ENCODE results near the gene TTPAL. TPM values are rescaled to one million over a fixed set of nuclear protein-coding genes. Genes with fewer than 3 reads are reported as not detected.

TTPAL gene
- total and polyA plus RNA-seq, 9 of the 15 experiments (the other 6 are each of a cell fraction or from before 2014, with no cell fraction given), result 1.1 to 7.0 (median 2.6) TPM

- WGBS (ENCODE audit: insufficient coverage, low coverage, missing lambda C conversion rate), result 65% methylated on average over 7 of the region's 7 CpGs
- TF ChIP-seq NFIC (IDR thresholded peaks at IDR 0.05), result peak; percentile 76
- TF ChIP-seq, protein P1, sequence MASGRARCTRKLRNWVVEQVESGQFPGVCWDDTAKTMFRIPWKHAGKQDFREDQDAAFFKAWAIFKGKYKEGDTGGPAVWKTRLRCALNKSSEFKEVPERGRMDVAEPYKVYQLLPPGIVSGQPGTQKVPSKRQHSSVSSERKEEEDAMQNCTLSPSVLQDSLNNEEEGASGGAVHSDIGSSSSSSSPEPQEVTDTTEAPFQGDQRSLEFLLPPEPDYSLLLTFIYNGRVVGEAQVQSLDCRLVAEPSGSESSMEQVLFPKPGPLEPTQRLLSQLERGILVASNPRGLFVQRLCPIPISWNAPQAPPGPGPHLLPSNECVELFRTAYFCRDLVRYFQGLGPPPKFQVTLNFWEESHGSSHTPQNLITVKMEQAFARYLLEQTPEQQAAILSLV (tag; IDR thresholded peaks at IDR 0.05), result no peak
- Histone ChIP-seq H3K27me3 (ENCODE audit: control insufficient read depth in 2 of 2, insufficient read depth in 2 of 2, low read length in 2 of 2) (no peaks in the 10 kb centered on the region), H3K9ac (ENCODE audit: insufficient read depth in 1 of 2, low read depth in 2 of 2, low read length in 2 of 2) (no peak overlapping the region), H4K20me1 (replicated peaks; ENCODE audit: control insufficient read depth, insufficient read depth, low read length) (no peaks in the 10 kb centered on the region), H3K4me2 (ENCODE audit: insufficient read depth, low read length) (no peak overlapping the region), H3K9me1 (ENCODE audit: control insufficient read depth, insufficient read depth, low read length) (no peaks in the 10 kb centered on the region), H3K27ac (ENCODE audit: extremely low read depth, low read depth, low read length) (no peak overlapping the region), H3K4me3 (no peak overlapping the region), H3K79me2 (ENCODE audit: control insufficient read depth, insufficient read depth, low read length) (no peaks in the 10 kb centered on the region), H3K9me3 (replicated peaks; ENCODE audit: control insufficient read depth, insufficient read depth, low read depth, low read length) (no peaks in the 10 kb centered on the region), H3K4me1 (replicated peaks in 1 of 2; ENCODE audit: control insufficient read depth in 2 of 2, insufficient read depth in 2 of 2, low read length in 2 of 2) (no peaks in the 10 kb centered on the region), H3K36me3 (ENCODE audit: control insufficient read depth, insufficient read depth, low read length) (peaks cover 68% of the 10 kb centered on the region; the same call in 2 of the 3 replicates), H2AFZ (ENCODE audit: low read depth, low read length) (no peak overlapping the region)
- DNase-seq (ENCODE audit: extremely low read depth in 1 of 4, low spot score in 3 of 4), result no peak
- FAIRE-seq, result peak; percentile 40
- ChIA-PET CTCF (ENCODE audit: low intra/inter-chr PET ratio) (no interaction called here), POLR2A (interaction anchor here (2.3 kb wide), 1 partner anchor 9 kb away, joined by 5 read pairs; the partner anchor contains the start of gene TTPAL)
- in situ Hi-C loops (cut with MboI), result no loop called here
- no peak for ATAC-seq
- intact Hi-C loops (cut with micrococcal nuclease), result no loop called here
- no TSS peak for BruUV-seq (replicated peaks)
Observed at GRCh38 chr20:44485078-44485829, 9.6 kb downstream of the TTPAL start.

- ATAC-seq (no peak), DNase-seq (ENCODE audit: extremely low read depth in 1 of 4, low spot score in 3 of 4) (no peak), FAIRE-seq (no peak)
- Histone ChIP-seq H3K36me3 (ENCODE audit: control insufficient read depth, insufficient read depth, low read length) (peaks cover 66% of the 10 kb centered on the region; the same call in 2 of the 3 replicates), H3K9me3 (replicated peaks; ENCODE audit: control insufficient read depth, insufficient read depth, low read depth, low read length) (no peaks in the 10 kb centered on the region), H2AFZ (ENCODE audit: low read depth, low read length) (no peak overlapping the region), H3K79me2 (ENCODE audit: control insufficient read depth, insufficient read depth, low read length) (no peaks in the 10 kb centered on the region), H3K27ac (ENCODE audit: extremely low read depth, low read depth, low read length) (no peak overlapping the region), H3K4me3 (no peak overlapping the region), H4K20me1 (replicated peaks; ENCODE audit: control insufficient read depth, insufficient read depth, low read length) (no peaks in the 10 kb centered on the region), H3K27me3 (ENCODE audit: control insufficient read depth in 2 of 2, insufficient read depth in 2 of 2, low read length in 2 of 2) (no peaks in the 10 kb centered on the region), H3K9me1 (ENCODE audit: control insufficient read depth, insufficient read depth, low read length) (no peaks in the 10 kb centered on the region), H3K4me2 (ENCODE audit: insufficient read depth, low read length) (no peak overlapping the region), H3K4me1 (replicated peaks in 1 of 2; ENCODE audit: control insufficient read depth in 2 of 2, insufficient read depth in 2 of 2, low read length in 2 of 2) (no peaks in the 10 kb centered on the region), H3K9ac (ENCODE audit: insufficient read depth in 1 of 2, low read depth in 2 of 2, low read length in 2 of 2) (no peak overlapping the region)
- TF ChIP-seq ZNF175 (CRISPR knock-in tag; IDR thresholded peaks at IDR 0.05; ENCODE audit: low read depth), result no peak
- no peak for TF ChIP-seq CCNT2 (IDR thresholded peaks at IDR 0.05; ENCODE audit: borderline replicate concordance, extremely low read depth, insufficient read length, low read depth, low read length)
- no peak for TF ChIP-seq U2AF1 (optimal IDR thresholded peaks at IDR 0.05; ENCODE audit: low read depth, low read length)
- TF ChIP-seq POLR3A (IDR thresholded peaks at IDR 0.05; ENCODE audit: borderline replicate concordance, extremely low read depth, insufficient read depth, insufficient read length), result no peak
- TF ChIP-seq ASH1L (IDR thresholded peaks at IDR 0.05; ENCODE audit: borderline replicate concordance, low read depth, partially characterized antibody), result no peak
- no peak for TF ChIP-seq PRMT5 (CRISPR knock-in tag; IDR thresholded peaks at IDR 0.05)
- in situ Hi-C loops (cut with MboI) (no loop called here), intact Hi-C loops (cut with micrococcal nuclease) (no loop called here)
- POLR2A ChIA-PET, result interaction anchor here (2.3 kb wide), 1 partner anchor 10 kb away, joined by 5 read pairs; the partner anchor contains the start of gene TTPAL
- no TSS peak for BruUV-seq (replicated peaks)
- CTCF ChIA-PET (ENCODE audit: low intra/inter-chr PET ratio), result no interaction called here
- WGBS (ENCODE audit: insufficient coverage, low coverage, missing lambda C conversion rate), result 46% methylated on average over 2 of the region's 2 CpGs
Observed at GRCh38 chr20:44485830-44486198, 10.1 kb downstream of the TTPAL start.

Measured in K562 (cell line).